NCI-H2029 (cell line): Measurements from ENCODE around the gene FAM13C.
"Not testable (repeated sequence)": the region's sequence is repeated elsewhere in the genome, so short reads cannot be mapped to it uniquely, and the experiment has no call there.

Source experiments
- DNase-seq: peaks from one replicate; lab custom pipeline; 2025; lab: John Stamatoyannopoulos, UW

The FAM13C gene

GRCh38 chr10:59276133-59276532 lies 86.2 kb downstream of the FAM13C start:
- no peak for DNase-seq

- DNase-seq = no peak
These were observed 88.9 kb downstream of the FAM13C start for GRCh38 chr10:59273445-59273844.

- DNase-seq = no peak
These were observed 90.3 kb downstream of the FAM13C start for GRCh38 chr10:59272061-59272460.

- no peak for DNase-seq
These were observed 91.2 kb downstream of the FAM13C start for GRCh38 chr10:59271160-59271559.

GRCh38 chr10:59270492-59270891 lies 91.9 kb downstream of the FAM13C start:
- DNase-seq = no peak

GRCh38 chr10:59269651-59270050 lies 92.7 kb downstream of the FAM13C start:
- DNase-seq = no peak

- no peak for DNase-seq
These were observed 93.9 kb downstream of the FAM13C start for GRCh38 chr10:59268460-59268859.

GRCh38 chr10:59266321-59266720 lies 96.0 kb downstream of the FAM13C start:
- DNase-seq = no peak

- DNase-seq = no peak
These were observed 97.2 kb downstream of the FAM13C start for GRCh38 chr10:59265141-59265540.

GRCh38 chr10:59258890-59259289 lies 103.5 kb downstream of the FAM13C start:
- peak; percentile 34 for DNase-seq

- no peak for DNase-seq
These were observed 105.1 kb downstream of the FAM13C start for GRCh38 chr10:59257224-59257623.

GRCh38 chr10:59255463-59255862 lies 106.9 kb downstream of the FAM13C start:
- DNase-seq = no peak

- DNase-seq = no peak
These were observed 109.9 kb downstream of the FAM13C start for GRCh38 chr10:59252491-59252890.

GRCh38 chr10:59245686-59246085 lies 116.7 kb downstream of the FAM13C start:
- DNase-seq = no peak

- DNase-seq = no peak
These were observed 117.5 kb downstream of the FAM13C start for GRCh38 chr10:59244871-59245270.

- DNase-seq = no peak
These were observed 118.6 kb downstream of the FAM13C start for GRCh38 chr10:59243611-59244195.

GRCh38 chr10:59242991-59243390 lies 119.4 kb downstream of the FAM13C start:
- DNase-seq = no peak

- DNase-seq = no peak
These were observed 120.3 kb downstream of the FAM13C start for GRCh38 chr10:59242057-59242456.

- peak; percentile 4 for DNase-seq
These were observed 121.7 kb downstream of the FAM13C start for GRCh38 chr10:59240582-59241183.

GRCh38 chr10:59239108-59239507 lies 123.2 kb downstream of the FAM13C start:
- not testable (repeated sequence) for DNase-seq

GRCh38 chr10:59237775-59238174 lies 124.6 kb downstream of the FAM13C start:
- DNase-seq = no peak

- no peak for DNase-seq
These were observed 126.2 kb downstream of the FAM13C start for GRCh38 chr10:59236064-59236697.

GRCh38 chr10:59234816-59235429 lies 127.4 kb downstream of the FAM13C start:
- DNase-seq = no peak
